Tibial nerve (tissue), 4 donors: Measurements from ENCODE around the gene KRT77.

Experiments used
- CTCF ChIP-seq, 5 experiments: fragments of 200-600 bp in 3 of 5; fragments of 450-650 bp in 2 of 5; sonication (generic) in 3 of 5; IDR thresholded peaks; one replicate each; pipeline ENCODE4 v1.5.1; 2016 to 2019; ENCODE audit warnings: antibody characterized with exemption in 5 of 5, mild to moderate bottlenecking in 3 of 5, moderate library complexity in 2 of 5
- EP300 ChIP-seq, 2 donors: sonication (generic); formaldehyde crosslinking; IDR thresholded peaks; one replicate each; pipeline ENCODE4 v1.6.1; 2017; ENCODE audit warnings: antibody characterized with exemption in 2 of 2, mild to moderate bottlenecking in 1 of 2
- POLR2A ChIP-seq, 2 donors: fragments of 450-650 bp; IDR thresholded peaks; one replicate each; pipeline ENCODE4 v1.6.1; 2017; ENCODE audit warnings: antibody characterized with exemption in 2 of 2, mild to moderate bottlenecking in 2 of 2, moderate library complexity in 2 of 2

GRCh38 chr12:52651726-52652261, 51.5 kb downstream of the KRT77 start, which contains the start of gene KRT2:
- no peak for TF ChIP-seq POLR2A (IDR thresholded peaks at IDR 0.05)
- TF ChIP-seq CTCF (IDR thresholded peaks at IDR 0.05), result no peak
- no peak for TF ChIP-seq EP300 (IDR thresholded peaks at IDR 0.05)
